Osteoblast (primary cell): ENCODE data around the gene HLA-DQA1. TPM values are rescaled to one million over a fixed set of nuclear protein-coding genes. Genes with fewer than 3 reads are reported as not detected.

Experiments used
- DNase-seq: peaks from one replicate; pipeline ENCODE4 v3.0.0; 2011; ENCODE audit warnings: low spot score, mixed read lengths; ENCODE audit not compliant: insufficient read length; ENCODE audit errors: missing footprints
- H2AFZ ChIP-seq: 2 replicates; pipeline ENCODE4 v1.6.0; 2011; ENCODE audit warnings: mild to moderate bottlenecking, low read length
- H3K27ac ChIP-seq: 2 replicates; pipeline ENCODE4 v1.5.1; 2011; ENCODE audit warnings: mild to moderate bottlenecking, low read depth, low read length, moderate library complexity
- H3K27me3 ChIP-seq: 2 replicates; pipeline ENCODE4 v1.6.0; 2012; ENCODE audit warnings: mild to moderate bottlenecking, control low read depth, inconsistent platforms, low read length, moderate library complexity; ENCODE audit not compliant: insufficient read depth
- H3K36me3 ChIP-seq: 2 replicates; pipeline ENCODE4 v1.5.1; 2011; ENCODE audit warnings: mild to moderate bottlenecking, low read length, control low read depth, moderate library complexity; ENCODE audit not compliant: insufficient read depth
- H3K4me1 ChIP-seq: 2 replicates; pipeline ENCODE4 v1.5.1; 2011; ENCODE audit warnings: mild to moderate bottlenecking, low read length, control low read depth, moderate library complexity; ENCODE audit not compliant: insufficient read depth
- H3K4me2 ChIP-seq: 2 replicates; pipeline ENCODE4 v1.6.0; 2011; ENCODE audit warnings: mild to moderate bottlenecking, low read length; ENCODE audit not compliant: insufficient read depth
- H3K4me3 ChIP-seq: fragments of 200-600 bp; sonication (generic); 3 replicates; pipeline ENCODE4 v1.5.1; 2012; ENCODE audit warnings: mild to moderate bottlenecking, low read length, inconsistent platforms; ENCODE audit not compliant: insufficient read depth
- H3K79me2 ChIP-seq: 2 replicates; pipeline ENCODE4 v1.6.0; 2012; ENCODE audit warnings: mild to moderate bottlenecking, low read length, control low read depth, inconsistent platforms; ENCODE audit not compliant: insufficient read depth
- H3K9me3 ChIP-seq: 2 replicates; pipeline ENCODE4 v1.5.1; 2011; ENCODE audit warnings: low read depth, low read length, control low read depth
- H4K20me1 ChIP-seq: 2 replicates; pipeline ENCODE4 v1.6.0; 2012; ENCODE audit warnings: mild to moderate bottlenecking, low read length, control low read depth; ENCODE audit not compliant: insufficient read depth
- CTCF ChIP-seq: IDR thresholded peaks from 2 replicates; pipeline ENCODE4 v1.5.1; 2011; ENCODE audit warnings: mild to moderate bottlenecking, low read depth, low read length, moderate library complexity; ENCODE audit errors: extremely low read depth
- total RNA-seq: library from RNA; depleted of rRNA; stranded (reverse); fragments of >200 nt; gene quantifications from 2 replicates; pipeline ENCODE4 v1.2.3, GENCODE V29; 2012

Gene HLA-DQA1
- total RNA-seq, 1 donor = not detected

- Histone ChIP-seq H3K27me3 (no peaks in the 10 kb centered on the region), H3K36me3 (no peaks in the 10 kb centered on the region), H3K4me3 (no peak overlapping the region), H3K4me1 (no peaks in the 10 kb centered on the region), H3K4me2 (no peak overlapping the region), H3K79me2 (no peaks in the 10 kb centered on the region), H4K20me1 (no peaks in the 10 kb centered on the region), H3K9me3 (no peaks in the 10 kb centered on the region), H2AFZ (no peak overlapping the region), H3K27ac (no peak overlapping the region)
- no peak for DNase-seq
- no peak for TF ChIP-seq CTCF
These were observed 42.3 kb downstream of the HLA-DQA1 start for GRCh38 chr6:32679492-32679891.

DNA sequence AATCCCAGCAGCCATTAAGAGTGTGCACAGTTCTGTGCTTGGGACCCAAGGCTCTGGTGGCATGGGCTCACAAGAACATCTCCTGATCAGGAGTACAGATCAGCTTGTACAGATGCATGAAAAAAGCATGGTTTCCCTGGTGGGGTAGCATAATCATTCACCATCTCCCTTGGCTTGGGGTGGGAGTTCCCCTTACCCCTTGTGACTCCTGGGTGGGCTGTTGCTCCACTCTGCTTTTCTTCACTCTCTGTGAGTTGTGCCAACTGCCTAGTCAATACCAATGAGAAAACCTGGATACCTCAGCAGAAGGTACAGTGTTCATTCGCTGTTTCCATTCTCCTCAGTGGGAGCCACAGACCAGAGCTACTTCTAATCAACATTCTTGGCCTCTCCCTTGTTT is 42.8 kb downstream of the HLA-DQA1 start:
- H4K20me1 ChIP-seq = no peaks in the 10 kb centered on the region
- no peak for DNase-seq
- no peaks in the 10 kb centered on the region for H3K36me3 ChIP-seq
- H3K79me2 ChIP-seq = no peaks in the 10 kb centered on the region
- no peak overlapping the region for H3K4me2 ChIP-seq
- TF ChIP-seq CTCF = no peak
- no peak overlapping the region for H3K27ac ChIP-seq
- H2AFZ ChIP-seq = no peak overlapping the region
- no peaks in the 10 kb centered on the region for H3K4me1 ChIP-seq
- no peaks in the 10 kb centered on the region for H3K9me3 ChIP-seq
- H3K4me3 ChIP-seq = no peak overlapping the region
- peaks cover under 1% of the 10 kb centered on the region for H3K27me3 ChIP-seq

DNA sequence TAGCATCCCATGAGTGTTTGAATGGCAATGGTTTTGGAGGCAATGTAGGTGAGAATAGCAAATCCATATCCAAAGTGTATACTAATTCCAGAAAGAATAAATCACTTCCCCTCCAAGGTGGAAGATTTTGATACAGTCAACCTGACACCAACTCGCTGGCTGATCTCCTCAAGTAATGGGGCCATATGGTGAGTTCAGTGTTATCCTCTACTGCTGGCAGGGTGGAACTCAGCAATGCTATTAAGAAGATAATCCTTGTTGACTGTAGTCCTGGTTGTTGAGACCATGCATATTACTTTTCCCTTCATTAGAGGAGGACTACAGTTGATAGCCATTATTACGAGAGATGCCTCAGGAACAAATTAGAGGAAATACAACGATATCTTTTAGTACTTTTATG is 47.0 kb downstream of the HLA-DQA1 start:
- Histone ChIP-seq H3K79me2 (no peaks in the 10 kb centered on the region), H3K27me3 (peaks cover 3% of the 10 kb centered on the region), H3K4me2 (no peak overlapping the region), H3K27ac (no peak overlapping the region), H3K9me3 (no peaks in the 10 kb centered on the region), H3K36me3 (no peaks in the 10 kb centered on the region), H3K4me3 (no peak overlapping the region), H3K4me1 (no peaks in the 10 kb centered on the region), H2AFZ (no peak overlapping the region), H4K20me1 (no peaks in the 10 kb centered on the region)
- no peak for DNase-seq
- TF ChIP-seq CTCF = no peak

GRCh38 chr6:32685603-32686002 is 48.4 kb downstream of the HLA-DQA1 start:
- Histone ChIP-seq H2AFZ (no peak overlapping the region), H3K4me3 (no peak overlapping the region), H3K27ac (no peak overlapping the region), H3K9me3 (no peaks in the 10 kb centered on the region), H4K20me1 (no peaks in the 10 kb centered on the region), H3K79me2 (no peaks in the 10 kb centered on the region), H3K4me1 (no peaks in the 10 kb centered on the region), H3K4me2 (no peak overlapping the region), H3K36me3 (no peaks in the 10 kb centered on the region), H3K27me3 (peaks cover 3% of the 10 kb centered on the region)
- TF ChIP-seq CTCF = no peak
- DNase-seq = no peak
